Body of pancreas (tissue), 4 donors: Measurements from ENCODE around the gene OR5C1.

Source experiments
- POLR2A ChIP-seq, 3 donors: fragments of 450-650 bp; IDR thresholded peaks; one replicate each; pipeline ENCODE4 v1.6.1; 2016; ENCODE audit warnings: antibody characterized with exemption in 3 of 3, mild to moderate bottlenecking in 2 of 3
- TF ChIP-seq, protein P1 (sequence below), 7 experiments: fragments of 450-650 bp in 4 of 7; fragments of 200-600 bp in 3 of 7; sonication (generic) in 3 of 7; IDR thresholded peaks; one replicate each; pipeline ENCODE4 v1.5.1; 2016 to 2019; ENCODE audit warnings: antibody characterized with exemption in 7 of 7

DNA sequence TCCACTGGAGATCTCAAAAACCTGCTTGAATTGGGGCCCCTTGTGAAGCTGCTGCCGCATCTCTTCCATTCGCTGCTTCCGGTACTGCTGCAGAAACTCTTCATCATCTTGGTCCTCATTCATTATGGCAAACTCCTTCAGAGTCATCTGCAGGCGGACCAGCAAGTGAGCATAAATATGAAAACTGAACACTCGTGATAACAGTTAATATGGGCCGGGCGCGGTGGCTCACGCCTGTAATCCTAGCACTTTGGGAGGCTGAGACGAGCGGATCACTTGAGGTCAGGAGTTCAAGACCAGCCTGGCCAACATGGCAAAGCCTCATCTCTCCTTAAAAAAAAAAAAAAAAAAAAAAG lies 31.7 kb downstream of the OR5C1 start:
- TF ChIP-seq, protein P1, sequence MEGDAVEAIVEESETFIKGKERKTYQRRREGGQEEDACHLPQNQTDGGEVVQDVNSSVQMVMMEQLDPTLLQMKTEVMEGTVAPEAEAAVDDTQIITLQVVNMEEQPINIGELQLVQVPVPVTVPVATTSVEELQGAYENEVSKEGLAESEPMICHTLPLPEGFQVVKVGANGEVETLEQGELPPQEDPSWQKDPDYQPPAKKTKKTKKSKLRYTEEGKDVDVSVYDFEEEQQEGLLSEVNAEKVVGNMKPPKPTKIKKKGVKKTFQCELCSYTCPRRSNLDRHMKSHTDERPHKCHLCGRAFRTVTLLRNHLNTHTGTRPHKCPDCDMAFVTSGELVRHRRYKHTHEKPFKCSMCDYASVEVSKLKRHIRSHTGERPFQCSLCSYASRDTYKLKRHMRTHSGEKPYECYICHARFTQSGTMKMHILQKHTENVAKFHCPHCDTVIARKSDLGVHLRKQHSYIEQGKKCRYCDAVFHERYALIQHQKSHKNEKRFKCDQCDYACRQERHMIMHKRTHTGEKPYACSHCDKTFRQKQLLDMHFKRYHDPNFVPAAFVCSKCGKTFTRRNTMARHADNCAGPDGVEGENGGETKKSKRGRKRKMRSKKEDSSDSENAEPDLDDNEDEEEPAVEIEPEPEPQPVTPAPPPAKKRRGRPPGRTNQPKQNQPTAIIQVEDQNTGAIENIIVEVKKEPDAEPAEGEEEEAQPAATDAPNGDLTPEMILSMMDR (IDR thresholded peaks at IDR 0.05) = no peak
- TF ChIP-seq POLR2A (IDR thresholded peaks at IDR 0.05) = no peak
